C4-2B (cell line): ENCODE results near the gene TEX9.

Experiments
- H3K27ac ChIP-seq: fragments of 450-650 bp; 2 replicates; pipeline ENCODE4 v1.5.1; 2017
- ZFX ChIP-seq: fragments of 450-650 bp; IDR thresholded peaks from 2 replicates; pipeline ENCODE4 v1.6.1; 2017
- TF ChIP-seq, protein P1 (sequence below): fragments of 450-650 bp; conservative IDR thresholded peaks from 2 replicates; pipeline ENCODE4 v1.5.1; 2017; ENCODE audit warnings: mild to moderate bottlenecking

TEX9 gene

DNA sequence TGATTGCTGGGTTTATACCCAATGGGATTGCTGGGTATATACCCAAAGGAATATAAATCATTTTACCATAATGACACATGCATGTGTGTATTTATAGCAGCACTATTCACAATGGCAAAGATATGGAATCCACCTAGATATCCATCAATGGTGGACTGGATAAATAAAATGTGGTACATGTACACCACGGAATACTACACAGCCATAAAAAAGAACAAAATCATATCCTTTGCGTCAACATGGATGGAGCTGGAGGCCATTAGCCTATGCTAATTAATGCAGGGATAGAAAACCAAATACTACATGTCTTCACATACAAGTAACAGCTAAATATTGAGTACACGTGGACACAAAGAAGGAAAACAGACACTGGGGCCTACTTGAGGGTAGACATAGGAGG lies 77.1 kb downstream of the TEX9 start:
- TF ChIP-seq, protein P1, sequence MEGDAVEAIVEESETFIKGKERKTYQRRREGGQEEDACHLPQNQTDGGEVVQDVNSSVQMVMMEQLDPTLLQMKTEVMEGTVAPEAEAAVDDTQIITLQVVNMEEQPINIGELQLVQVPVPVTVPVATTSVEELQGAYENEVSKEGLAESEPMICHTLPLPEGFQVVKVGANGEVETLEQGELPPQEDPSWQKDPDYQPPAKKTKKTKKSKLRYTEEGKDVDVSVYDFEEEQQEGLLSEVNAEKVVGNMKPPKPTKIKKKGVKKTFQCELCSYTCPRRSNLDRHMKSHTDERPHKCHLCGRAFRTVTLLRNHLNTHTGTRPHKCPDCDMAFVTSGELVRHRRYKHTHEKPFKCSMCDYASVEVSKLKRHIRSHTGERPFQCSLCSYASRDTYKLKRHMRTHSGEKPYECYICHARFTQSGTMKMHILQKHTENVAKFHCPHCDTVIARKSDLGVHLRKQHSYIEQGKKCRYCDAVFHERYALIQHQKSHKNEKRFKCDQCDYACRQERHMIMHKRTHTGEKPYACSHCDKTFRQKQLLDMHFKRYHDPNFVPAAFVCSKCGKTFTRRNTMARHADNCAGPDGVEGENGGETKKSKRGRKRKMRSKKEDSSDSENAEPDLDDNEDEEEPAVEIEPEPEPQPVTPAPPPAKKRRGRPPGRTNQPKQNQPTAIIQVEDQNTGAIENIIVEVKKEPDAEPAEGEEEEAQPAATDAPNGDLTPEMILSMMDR: no peak
- TF ChIP-seq ZFX: no peak
- no peak overlapping the region for H3K27ac ChIP-seq

DNA sequence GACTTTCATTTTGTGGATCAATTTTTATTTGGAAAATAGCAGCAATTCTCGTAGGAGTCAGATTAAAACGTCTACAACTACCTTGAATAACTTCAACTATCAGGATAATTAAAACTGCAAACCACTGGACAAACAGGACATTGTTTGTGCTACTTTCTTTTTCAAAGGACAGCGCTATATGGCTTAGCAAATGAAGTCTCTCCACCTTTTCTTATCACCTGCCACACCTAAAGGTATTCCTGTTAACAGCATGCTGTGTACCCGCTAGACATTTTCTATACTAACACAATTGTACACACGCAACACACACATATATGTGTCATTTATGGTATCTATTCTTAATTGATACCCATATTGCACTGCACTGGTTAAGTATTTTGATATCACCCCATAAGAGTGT lies 80.5 kb downstream of the TEX9 start:
- H3K27ac ChIP-seq: no peak overlapping the region
- TF ChIP-seq, protein P1: no peak
- no peak for TF ChIP-seq ZFX

DNA sequence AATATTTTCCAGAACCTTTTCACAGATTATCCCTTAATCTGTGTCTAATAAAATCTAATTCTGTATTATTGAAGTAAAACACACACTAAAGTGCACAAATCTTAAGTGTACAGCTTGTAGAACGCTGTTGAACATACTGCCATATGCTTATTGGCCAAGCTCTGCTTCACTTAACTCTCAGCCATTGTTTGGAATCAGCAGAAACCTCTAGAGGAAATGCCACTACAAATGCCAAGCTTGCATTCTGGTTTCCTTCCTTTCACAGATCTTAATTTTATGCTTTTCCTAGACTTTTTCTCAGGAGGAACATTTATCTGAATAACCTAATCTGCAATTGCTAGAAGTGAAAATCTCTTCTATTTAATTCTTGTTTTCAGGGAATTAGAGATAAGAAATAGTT lies 89.6 kb downstream of the TEX9 start:
- H3K27ac ChIP-seq: no peak overlapping the region
- TF ChIP-seq ZFX: no peak
- TF ChIP-seq, protein P1: no peak

DNA sequence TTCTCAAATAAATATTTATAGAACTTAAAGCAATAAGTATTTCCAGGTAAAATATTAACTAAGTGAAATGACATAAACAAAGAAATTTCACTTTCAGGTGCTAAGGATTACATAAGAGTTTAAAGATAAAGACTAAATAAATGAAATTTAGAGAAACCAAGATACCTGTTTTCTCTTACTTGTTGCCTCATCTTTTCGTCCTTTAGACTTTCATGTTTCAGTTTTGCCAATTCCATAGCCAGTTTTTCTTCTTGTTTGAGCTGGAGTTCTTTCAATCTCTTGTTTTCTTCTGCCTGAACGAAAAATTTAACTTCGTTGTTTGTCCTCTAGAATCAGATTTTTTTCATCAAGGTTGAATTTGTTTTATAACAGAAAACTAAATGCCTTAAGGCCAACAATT lies 91.0 kb downstream of the TEX9 start:
- TF ChIP-seq, protein P1: no peak
- no peak for TF ChIP-seq ZFX
- H3K27ac ChIP-seq: no peak overlapping the region

DNA sequence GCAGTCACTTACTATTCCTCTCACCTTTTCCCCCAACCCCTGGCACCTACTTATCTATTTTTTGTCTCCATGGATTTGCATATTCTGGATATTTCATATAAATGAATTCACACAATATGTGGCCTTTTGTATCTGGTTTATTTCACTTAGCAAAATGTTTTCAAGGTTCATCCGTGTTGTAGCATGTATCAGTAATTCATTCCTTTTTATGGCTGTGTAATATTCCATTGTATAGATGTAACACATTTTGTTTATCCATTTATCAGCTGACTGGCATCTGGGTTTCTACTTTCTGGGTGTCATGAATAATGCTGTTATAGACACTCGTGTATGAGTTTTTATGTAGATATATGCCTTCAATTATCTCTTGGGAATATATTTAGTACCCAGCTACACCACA lies 93.9 kb downstream of the TEX9 start:
- TF ChIP-seq, protein P1: no peak
- no peak for TF ChIP-seq ZFX
- H3K27ac ChIP-seq: no peak overlapping the region

DNA sequence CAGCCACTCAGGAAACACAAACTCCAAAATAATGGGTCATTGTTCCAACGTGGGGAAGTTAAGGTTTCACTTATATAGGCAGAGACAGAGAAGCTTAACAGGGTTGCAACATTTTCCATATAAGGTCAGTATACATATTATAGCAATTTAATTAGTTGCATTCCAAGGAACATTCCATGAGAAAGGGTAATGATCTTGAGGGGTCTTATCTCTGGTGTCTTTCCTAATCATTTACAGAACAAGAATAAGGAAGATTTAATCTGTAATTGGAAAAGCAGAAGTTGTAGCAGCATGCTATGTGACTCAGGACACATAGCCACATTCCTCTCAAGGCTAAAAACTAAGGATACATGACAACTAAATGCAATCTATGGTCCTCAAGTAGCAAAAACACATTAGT lies 94.8 kb downstream of the TEX9 start:
- TF ChIP-seq, protein P1: no peak

DNA sequence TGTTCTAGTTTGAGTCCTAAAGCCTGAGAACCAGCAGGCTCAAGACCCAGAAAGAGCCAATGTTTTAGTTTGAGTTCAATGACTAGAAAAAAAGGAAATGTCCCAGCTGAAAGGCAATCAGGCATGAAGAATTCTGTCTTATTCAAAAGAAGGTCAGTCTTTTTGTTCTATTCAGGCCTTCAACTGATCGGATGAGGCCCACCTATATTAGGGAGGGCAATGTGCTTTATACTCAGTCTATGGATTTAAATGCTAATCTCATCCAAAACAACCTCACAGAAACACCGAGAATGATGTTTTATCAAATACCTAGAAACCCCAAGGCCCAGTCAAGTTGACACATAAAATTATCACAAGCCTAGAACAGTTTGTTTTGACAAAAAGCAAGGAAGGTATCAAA lies 95.7 kb downstream of the TEX9 start:
- TF ChIP-seq, protein P1: no peak
- no peak for TF ChIP-seq ZFX
- no peak overlapping the region for H3K27ac ChIP-seq

More for the DNA sequence above, 94.8 kb downstream of the TEX9 start:
- H3K27ac ChIP-seq: no peak overlapping the region
